Right lobe of liver (tissue), 4 donors: Measurements from ENCODE around the gene SPRR3.

Source experiments
- CTCF ChIP-seq, 4 donors: fragments of 200-600 bp in 3 of 4; fragments of 450-650 bp in 1 of 4; IDR thresholded peaks; one replicate each; pipeline versions ENCODE4 v1.5.1 to v1.8.0; 2016 to 2022; ENCODE audit warnings: antibody characterized with exemption in 4 of 4, mild to moderate bottlenecking in 2 of 4
- POLR2A ChIP-seq: fragments of 450-650 bp; IDR thresholded peaks from one replicate; pipeline ENCODE4 v1.6.1; 2017; ENCODE audit warnings: antibody characterized with exemption, mild to moderate bottlenecking
- donor health status: DM: no; HTN: no; CAD: no.
- donor health status: DM: no; HTN: no; CAD: no.
- donor health status: DM: no; HTN: yes; CAD: no.

- TF ChIP-seq CTCF (IDR thresholded peaks at IDR 0.05) (no peak), POLR2A (no peak)
These were observed 42.3 kb upstream of the SPRR3 start for GRCh38 chr1:152959273-152959672.
